ENCODE results near the gene IGSF9. TPM values are rescaled to one million over a fixed set of nuclear protein-coding genes. Genes with fewer than 3 reads are reported as not detected.
A peak's percentile ranks its signal among the peaks of the same experiment; 100 is the strongest.

The IGSF9 gene
- total RNA-seq, 1 experiment from 2014 or later, result 15.6 TPM

GRCh38 chr1:159938211-159938852, 7.1 kb downstream of the IGSF9 start:
- ATAC-seq, result peak; percentile 33
- peaks cover 2% of the 10 kb centered on the region; the same call in 1 of the 2 replicates for H3K79me2 ChIP-seq (ENCODE audit: low read length)
- no peaks in the 10 kb centered on the region for H3K9me2 ChIP-seq (replicated peaks; ENCODE audit: low read length)
- peaks cover 31% of the 10 kb centered on the region for H3K4me1 ChIP-seq (ENCODE audit: insufficient read depth, low read length)
- no TSS peak for BruUV-seq (replicated peaks)
- no peaks in the 10 kb centered on the region for H3F3A ChIP-seq (ENCODE audit: low read length, unreplicated experiment)
- ChIA-PET POLR2A (ENCODE audit: unreplicated experiment) (no interaction called here), CTCF (interaction anchor here (0.6 to 3.0 kb wide), 3 partner anchors 45 to 68 kb away, joined by 3 to 21 read pairs (median 3); no protein-coding TSS in a partner anchor)
- intact Hi-C loops (cut with micrococcal nuclease), result loop anchor here (5.0 kb wide), 1 partner anchor 144 kb away; the partner anchor contains the start of gene KCNJ9
- no peaks in the 10 kb centered on the region for H3K9me3 ChIP-seq (ENCODE audit: low read length)
- TF ChIP-seq CTCF (conservative IDR thresholded peaks at IDR 0.05; ENCODE audit: low read depth, low read length), result no peak
- TF ChIP-seq EZH2 (IDR thresholded peaks at IDR 0.05; ENCODE audit: low read length, unreplicated experiment), result no peak
- TF ChIP-seq EZH2phosphoT487 (IDR thresholded peaks at IDR 0.05; ENCODE audit: borderline replicate concordance, low read length), result no peak
- H3K27me3 ChIP-seq (ENCODE audit: low read length), result no peaks in the 10 kb centered on the region
- H3K27ac ChIP-seq (ENCODE audit: low read length), result peak overlapping the region; percentile 51
- H2AFZ ChIP-seq (ENCODE audit: low read length), result no peak overlapping the region
- no peaks in the 10 kb centered on the region for H3K36me3 ChIP-seq (ENCODE audit: low read depth, low read length)
- no peak overlapping the region for H3K4me3 ChIP-seq (ENCODE audit: low read length)
- H3K4me2 ChIP-seq (ENCODE audit: low read length), result peak overlapping the region; percentile 79
- no peak overlapping the region for H3K9ac ChIP-seq (ENCODE audit: low read length)
- H4K20me1 ChIP-seq (ENCODE audit: low read length), result no peaks in the 10 kb centered on the region
- no peak for DNase-seq

GRCh38 chr1:159937054-159937750, 8.2 kb downstream of the IGSF9 start:
- no peaks in the 10 kb centered on the region for H3K36me3 ChIP-seq (ENCODE audit: low read depth, low read length)
- peak; percentile 42 for ATAC-seq
- H3K9ac ChIP-seq (ENCODE audit: low read length), result peak overlapping the region; percentile 27
- POLR2A ChIA-PET (ENCODE audit: unreplicated experiment), result no interaction called here
- peak overlapping the region; percentile 44; the same call in 1 of the 2 replicates for H3K4me3 ChIP-seq (ENCODE audit: low read length)
- CTCF ChIA-PET, result interaction anchor here (3.0 kb wide), 1 partner anchor 70 kb away, joined by 21 read pairs; no protein-coding TSS in a partner anchor
- no peaks in the 10 kb centered on the region for H3K27me3 ChIP-seq (ENCODE audit: low read length)
- H3K4me2 ChIP-seq (ENCODE audit: low read length), result peak overlapping the region; percentile 79
- TF ChIP-seq EZH2phosphoT487 (IDR thresholded peaks at IDR 0.05; ENCODE audit: borderline replicate concordance, low read length) (no peak), EZH2 (IDR thresholded peaks at IDR 0.05; ENCODE audit: low read length, unreplicated experiment) (no peak), CTCF (conservative IDR thresholded peaks at IDR 0.05; ENCODE audit: low read depth, low read length) (no peak)
- peaks cover 36% of the 10 kb centered on the region for H3K4me1 ChIP-seq (ENCODE audit: insufficient read depth, low read length)
- H3K9me2 ChIP-seq (replicated peaks; ENCODE audit: low read length), result no peaks in the 10 kb centered on the region
- intact Hi-C loops (cut with micrococcal nuclease), result loop anchor here (2.0 to 5.0 kb wide), 2 partner anchors 44 to 145 kb away; partner anchors contain the start of gene KCNJ9
- no peaks in the 10 kb centered on the region for H4K20me1 ChIP-seq (ENCODE audit: low read length)
- peak; percentile 71 for DNase-seq
- peak overlapping the region; percentile 51 for H3K27ac ChIP-seq (ENCODE audit: low read length)
- H3K79me2 ChIP-seq (ENCODE audit: low read length), result no peaks in the 10 kb centered on the region
- H2AFZ ChIP-seq (ENCODE audit: low read length), result no peak overlapping the region
- H3F3A ChIP-seq (ENCODE audit: low read length, unreplicated experiment), result no peaks in the 10 kb centered on the region
- BruUV-seq (replicated peaks), result no TSS peak
- H3K9me3 ChIP-seq (ENCODE audit: low read length), result no peaks in the 10 kb centered on the region

Data from PC-3 (cell line).